ENCODE data around the gene LUZP2. TPM values are rescaled to one million over a fixed set of nuclear protein-coding genes. Genes with fewer than 3 reads are reported as not detected.

LUZP2 gene
- total RNA-seq, 1 donor from 2014 or later, result not detected

DNA sequence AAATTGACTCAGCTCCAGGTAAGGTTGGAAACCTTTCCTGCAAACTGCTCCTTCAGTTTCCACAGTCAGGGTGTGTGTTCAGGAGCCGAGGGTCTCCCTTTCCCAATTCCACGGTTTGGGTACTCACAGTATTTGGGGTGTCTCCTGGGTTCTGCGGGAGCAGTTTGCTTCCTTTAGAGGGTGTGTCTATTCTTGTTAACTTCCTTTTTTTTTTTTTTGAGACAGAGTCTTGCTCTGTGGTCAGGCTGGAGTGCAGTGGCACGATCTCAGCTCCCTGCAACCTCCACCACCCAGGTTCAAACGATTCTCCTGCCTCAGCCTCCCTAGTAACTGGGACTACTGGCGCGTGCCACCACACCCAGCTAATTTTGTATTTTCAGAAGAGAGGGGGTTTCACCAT lies 251.4 kb downstream of the LUZP2 start:
- Histone ChIP-seq H3K4me3 (no peak overlapping the region), H3K9me3 (no peaks in the 10 kb centered on the region), H3K27me3 (ENCODE audit: low read depth) (no peaks in the 10 kb centered on the region), H3K27ac (no peak overlapping the region), H3K4me1 (no peaks in the 10 kb centered on the region), H3K36me3 (no peaks in the 10 kb centered on the region)
- DNase-seq, result no peak
- no peak for ATAC-seq
- TF ChIP-seq, protein P1, sequence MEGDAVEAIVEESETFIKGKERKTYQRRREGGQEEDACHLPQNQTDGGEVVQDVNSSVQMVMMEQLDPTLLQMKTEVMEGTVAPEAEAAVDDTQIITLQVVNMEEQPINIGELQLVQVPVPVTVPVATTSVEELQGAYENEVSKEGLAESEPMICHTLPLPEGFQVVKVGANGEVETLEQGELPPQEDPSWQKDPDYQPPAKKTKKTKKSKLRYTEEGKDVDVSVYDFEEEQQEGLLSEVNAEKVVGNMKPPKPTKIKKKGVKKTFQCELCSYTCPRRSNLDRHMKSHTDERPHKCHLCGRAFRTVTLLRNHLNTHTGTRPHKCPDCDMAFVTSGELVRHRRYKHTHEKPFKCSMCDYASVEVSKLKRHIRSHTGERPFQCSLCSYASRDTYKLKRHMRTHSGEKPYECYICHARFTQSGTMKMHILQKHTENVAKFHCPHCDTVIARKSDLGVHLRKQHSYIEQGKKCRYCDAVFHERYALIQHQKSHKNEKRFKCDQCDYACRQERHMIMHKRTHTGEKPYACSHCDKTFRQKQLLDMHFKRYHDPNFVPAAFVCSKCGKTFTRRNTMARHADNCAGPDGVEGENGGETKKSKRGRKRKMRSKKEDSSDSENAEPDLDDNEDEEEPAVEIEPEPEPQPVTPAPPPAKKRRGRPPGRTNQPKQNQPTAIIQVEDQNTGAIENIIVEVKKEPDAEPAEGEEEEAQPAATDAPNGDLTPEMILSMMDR (IDR thresholded peaks at IDR 0.05), result no peak
- intact Hi-C loops (cut with DNase I), result no loop called here

DNA sequence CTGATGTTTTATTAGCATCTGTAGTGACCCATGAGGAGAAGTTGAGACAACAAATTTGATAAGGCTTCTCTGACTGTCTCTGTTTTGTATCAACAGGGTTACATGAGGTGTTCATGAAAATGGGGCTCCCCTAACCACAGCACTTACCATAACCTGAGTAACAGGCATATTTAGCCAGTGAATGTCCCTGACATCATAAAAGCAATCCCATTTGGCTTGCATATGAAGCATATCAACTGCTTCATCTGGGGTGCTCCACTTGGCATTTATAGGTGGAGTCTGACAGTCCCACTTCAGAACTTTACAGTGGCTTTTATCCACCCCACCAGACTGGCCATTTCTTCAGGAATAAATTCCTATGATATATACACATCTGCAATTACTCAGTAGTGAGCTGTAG lies 257.6 kb downstream of the LUZP2 start:
- H3K9me3 ChIP-seq, result no peaks in the 10 kb centered on the region
- H3K36me3 ChIP-seq, result no peaks in the 10 kb centered on the region
- TF ChIP-seq, protein P1 (IDR thresholded peaks at IDR 0.05), result no peak
- no peak overlapping the region for H3K27ac ChIP-seq
- DNase-seq (no peak), ATAC-seq (no peak)
- intact Hi-C loops (cut with DNase I), result no loop called here
- H3K27me3 ChIP-seq (ENCODE audit: low read depth), result no peaks in the 10 kb centered on the region
- no peak overlapping the region for H3K4me3 ChIP-seq
- no peaks in the 10 kb centered on the region for H3K4me1 ChIP-seq

DNA sequence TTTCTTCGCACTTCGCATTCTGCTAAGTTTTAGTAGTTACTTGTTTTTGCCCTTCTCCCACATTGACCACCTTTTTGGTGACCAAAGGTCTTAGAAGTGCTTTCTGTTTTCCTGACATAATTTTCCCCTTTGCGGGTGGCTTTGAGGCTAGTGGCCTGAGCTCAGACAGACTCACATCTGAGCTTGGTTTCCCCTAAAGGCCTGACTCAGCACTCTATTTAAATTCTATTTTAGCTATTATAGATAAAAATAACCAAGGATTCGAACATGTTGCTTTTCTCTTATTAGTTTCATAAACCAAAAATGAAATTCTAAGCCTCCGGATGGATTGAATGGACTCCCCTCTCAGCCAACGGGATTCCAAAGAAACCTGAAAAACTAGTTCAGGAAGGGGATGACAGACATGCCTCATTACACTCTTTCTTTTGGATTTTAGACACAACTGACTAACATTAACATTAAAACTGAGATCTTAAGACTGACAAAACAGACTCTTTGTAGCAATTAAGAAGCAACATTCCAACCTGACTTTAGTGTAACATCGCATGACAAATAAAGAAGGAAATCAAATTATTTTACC lies 258.5 kb downstream of the LUZP2 start:
- H3K27me3 ChIP-seq (ENCODE audit: low read depth), result no peaks in the 10 kb centered on the region
- H3K27ac ChIP-seq, result no peak overlapping the region
- intact Hi-C loops (cut with DNase I), result no loop called here
- H3K4me1 ChIP-seq, result no peaks in the 10 kb centered on the region
- no peak overlapping the region for H3K4me3 ChIP-seq
- DNase-seq (no peak), ATAC-seq (no peak)
- H3K9me3 ChIP-seq, result no peaks in the 10 kb centered on the region
- TF ChIP-seq, protein P1 (IDR thresholded peaks at IDR 0.05), result no peak
- H3K36me3 ChIP-seq, result no peaks in the 10 kb centered on the region

DNA sequence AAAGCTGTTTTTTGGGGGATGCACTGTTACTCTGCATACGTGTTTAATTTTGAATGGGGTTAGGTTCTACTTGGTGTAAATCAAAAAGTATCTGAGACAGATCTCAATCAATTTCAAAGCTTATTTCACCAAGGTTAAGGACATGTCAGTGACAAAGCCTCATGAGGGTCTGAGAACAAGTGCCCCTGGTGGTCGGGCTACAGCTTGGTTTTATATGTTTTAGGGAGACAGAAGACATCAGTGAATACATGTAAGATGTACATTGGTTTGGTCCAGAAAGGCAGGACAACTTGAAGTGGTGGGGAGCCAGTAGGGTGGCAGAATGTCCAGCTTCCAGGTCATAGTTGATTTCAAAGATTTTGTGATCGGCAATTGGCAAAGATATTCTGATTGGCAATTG lies 262.9 kb downstream of the LUZP2 start:
- Histone ChIP-seq H3K36me3 (no peaks in the 10 kb centered on the region), H3K9me3 (no peaks in the 10 kb centered on the region), H3K27ac (no peak overlapping the region), H3K27me3 (ENCODE audit: low read depth) (no peaks in the 10 kb centered on the region), H3K4me3 (no peak overlapping the region), H3K4me1 (no peaks in the 10 kb centered on the region)
- TF ChIP-seq, protein P1 (IDR thresholded peaks at IDR 0.05), result no peak
- DNase-seq (no peak), ATAC-seq (no peak)
- intact Hi-C loops (cut with DNase I), result no loop called here

DNA sequence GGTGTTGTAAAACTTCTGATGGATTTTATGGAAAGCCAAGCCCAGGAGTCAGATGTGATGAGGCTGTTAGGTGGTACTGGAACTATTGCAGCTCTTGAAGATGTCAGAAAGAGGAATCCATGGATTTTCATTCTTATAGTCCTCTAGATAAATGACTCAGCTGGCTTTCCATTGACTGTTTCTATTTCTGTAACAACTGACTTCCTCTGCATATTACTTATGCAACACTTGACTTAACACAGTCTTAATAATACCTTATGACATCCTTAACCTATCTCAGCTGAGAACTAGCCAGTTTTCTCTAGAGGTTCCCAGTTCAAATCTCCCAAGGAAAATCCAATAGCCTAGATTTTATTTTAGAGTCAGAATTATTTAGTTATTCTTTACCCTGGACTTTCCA lies 263.8 kb downstream of the LUZP2 start:
- no peak for ATAC-seq
- H3K9me3 ChIP-seq, result no peaks in the 10 kb centered on the region
- TF ChIP-seq, protein P1 (IDR thresholded peaks at IDR 0.05), result no peak
- H3K36me3 ChIP-seq, result no peaks in the 10 kb centered on the region
- intact Hi-C loops (cut with DNase I), result no loop called here
- H3K27me3 ChIP-seq (ENCODE audit: low read depth), result no peaks in the 10 kb centered on the region
- H3K4me3 ChIP-seq, result no peak overlapping the region
- no peaks in the 10 kb centered on the region for H3K4me1 ChIP-seq
- no peak overlapping the region for H3K27ac ChIP-seq
- DNase-seq, result no peak

DNA sequence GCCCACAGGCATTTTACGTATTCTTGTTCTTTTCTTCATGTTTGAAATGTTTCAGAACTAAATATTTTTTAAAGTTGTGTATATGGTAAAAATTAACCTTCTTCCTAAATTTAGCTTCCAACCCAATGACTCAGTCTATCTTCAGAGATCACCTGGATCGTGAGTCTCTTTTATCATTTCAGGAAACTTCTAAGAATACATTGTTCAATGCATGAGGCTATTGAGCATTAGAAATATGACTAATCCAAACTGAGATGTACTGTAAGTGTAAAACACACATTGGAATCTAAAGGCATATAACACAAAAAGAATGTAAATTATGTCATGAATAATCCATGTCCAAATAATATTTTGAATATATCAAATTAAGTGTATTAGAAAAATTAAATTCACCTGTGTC lies 265.2 kb downstream of the LUZP2 start:
- DNase-seq (no peak), ATAC-seq (no peak)
- TF ChIP-seq, protein P1 (IDR thresholded peaks at IDR 0.05), result no peak
- intact Hi-C loops (cut with DNase I), result no loop called here
- Histone ChIP-seq H3K36me3 (no peaks in the 10 kb centered on the region), H3K27me3 (ENCODE audit: low read depth) (no peaks in the 10 kb centered on the region), H3K9me3 (no peaks in the 10 kb centered on the region), H3K27ac (no peak overlapping the region), H3K4me3 (no peak overlapping the region), H3K4me1 (no peaks in the 10 kb centered on the region)

Data from lower lobe of right lung (tissue), 2 donors.